Measurements from ENCODE around the gene FNDC5.

The FNDC5 gene

GRCh38 chr1:32863881-32864245, 6.8 kb downstream of the FNDC5 start:
- no peak for DNase-seq

- DNase-seq, result peak; percentile 28
Measured at GRCh38 chr1:32863218-32863880, 7.4 kb downstream of the FNDC5 start.

GRCh38 chr1:32861904-32862695, 8.6 kb downstream of the FNDC5 start:
- peak; percentile 60 for DNase-seq

GRCh38 chr1:32860566-32860965, 10.1 kb downstream of the FNDC5 start:
- no peak for DNase-seq

- DNase-seq, result no peak
Measured at GRCh38 chr1:32859915-32860314, 10.8 kb downstream of the FNDC5 start.

GRCh38 chr1:32858791-32859190, 11.9 kb downstream of the FNDC5 start:
- DNase-seq, result no peak

- DNase-seq, result no peak
Measured at GRCh38 chr1:32858136-32858535, 12.6 kb downstream of the FNDC5 start.

- DNase-seq, result no peak
Measured at GRCh38 chr1:32855861-32856617, 14.7 kb downstream of the FNDC5 start.

GRCh38 chr1:32848354-32849063, 22.2 kb downstream of the FNDC5 start:
- DNase-seq, result no peak

GRCh38 chr1:32831878-32832277, 38.8 kb downstream of the FNDC5 start:
- DNase-seq, result no peak

GRCh38 chr1:32830092-32830852, 40.4 kb downstream of the FNDC5 start:
- no peak for DNase-seq

GRCh38 chr1:32828341-32828740, 42.4 kb downstream of the FNDC5 start:
- DNase-seq, result peak; percentile 16

- DNase-seq, result peak; percentile 21
Measured at GRCh38 chr1:32825181-32825580, 45.5 kb downstream of the FNDC5 start.

- no peak for DNase-seq
Measured at GRCh38 chr1:32818804-32819541, 51.7 kb downstream of the FNDC5 start.

GRCh38 chr1:32817815-32818786, 52.6 kb downstream of the FNDC5 start:
- DNase-seq, result peak; percentile 43

GRCh38 chr1:32817159-32817814, 53.4 kb downstream of the FNDC5 start, which contains the start of the genes S100PBP and YARS1:
S100PBP (plus strand) TSS chr1:32817653; CDS start chr1:32826100, 8,447 bp downstream.
YARS1 (minus strand) TSS chr1:32817358; CDS start chr1:32817244, 114 bp downstream.
- DNase-seq, result peak; percentile 99

GRCh38 chr1:32816676-32817158, 54.0 kb downstream of the FNDC5 start:
- DNase-seq, result peak; percentile 43

GRCh38 chr1:32813941-32814739, 56.6 kb downstream of the FNDC5 start:
- peak; percentile 19 for DNase-seq

Measured in suppressor macrophage treated with lipopolysaccharide for 4 hours (primary cell).